IPS-11a (cell line): ENCODE data around the gene CSRP3.

Experiments used
- H3K4me3 ChIP-seq: one replicate; pipeline ENCODE4 v1.5.1; 2013; ENCODE audit warnings: low read depth, low read length, control low read depth

The CSRP3 gene

GRCh38 chr11:19201737-19202605 is at the start of gene CSRP3:
CSRP3 (minus strand) TSS chr11:19201983; CDS start chr11:19192448, 9,535 bp downstream.
- no peak within 1 kb of the TSS for H3K4me3 ChIP-seq

GRCh38 chr11:19251577-19251976 is 49.8 kb upstream of the CSRP3 start:
- no peak overlapping the region for H3K4me3 ChIP-seq

- no peak overlapping the region for H3K4me3 ChIP-seq
Observed at GRCh38 chr11:19246816-19247215, 45.0 kb upstream of the CSRP3 start.

- H3K4me3 ChIP-seq: no peak overlapping the region
Observed at GRCh38 chr11:19245351-19245750, 43.6 kb upstream of the CSRP3 start.

- no peak overlapping the region for H3K4me3 ChIP-seq
Observed at GRCh38 chr11:19244621-19245020, 42.8 kb upstream of the CSRP3 start.

GRCh38 chr11:19244084-19244483 is 42.3 kb upstream of the CSRP3 start:
- no peak overlapping the region for H3K4me3 ChIP-seq

GRCh38 chr11:19243613-19244012 is 41.8 kb upstream of the CSRP3 start:
- H3K4me3 ChIP-seq: no peak overlapping the region

- no peak overlapping the region for H3K4me3 ChIP-seq
Observed at GRCh38 chr11:19243143-19243542, 41.4 kb upstream of the CSRP3 start.

GRCh38 chr11:19242179-19242932 is 40.6 kb upstream of the CSRP3 start:
- H3K4me3 ChIP-seq: peak overlapping the region; percentile 51

GRCh38 chr11:19241260-19242178 is 39.7 kb upstream of the CSRP3 start:
- peak overlapping the region; percentile 54 for H3K4me3 ChIP-seq

GRCh38 chr11:19240420-19241259 is 38.9 kb upstream of the CSRP3 start, which contains the start of gene E2F8:
E2F8 (minus strand) TSS chr11:19240945; CDS start chr11:19240121, 824 bp downstream.
- peak within 1 kb of the TSS; percentile 77 for H3K4me3 ChIP-seq

GRCh38 chr11:19239039-19239438 is 37.3 kb upstream of the CSRP3 start:
- H3K4me3 ChIP-seq: no peak overlapping the region

GRCh38 chr11:19237813-19238212 is 36.0 kb upstream of the CSRP3 start:
- no peak overlapping the region for H3K4me3 ChIP-seq

GRCh38 chr11:19237381-19237780 is 35.6 kb upstream of the CSRP3 start:
- no peak overlapping the region for H3K4me3 ChIP-seq

GRCh38 chr11:19234231-19234817 is 32.5 kb upstream of the CSRP3 start:
- no peak overlapping the region for H3K4me3 ChIP-seq

GRCh38 chr11:19232910-19233503 is 31.2 kb upstream of the CSRP3 start:
- H3K4me3 ChIP-seq: no peak overlapping the region

- no peak overlapping the region for H3K4me3 ChIP-seq
Observed at GRCh38 chr11:19229671-19230070, 27.9 kb upstream of the CSRP3 start.

- no peak overlapping the region for H3K4me3 ChIP-seq
Observed at GRCh38 chr11:19228968-19229367, 27.2 kb upstream of the CSRP3 start.
